NCI-H1417 (cell line): ENCODE measurements around the gene CDC20B.
A peak's percentile ranks its signal among the peaks of the same experiment; 100 is the strongest.
"Not testable (repeated sequence)": the region's sequence is repeated elsewhere in the genome, so short reads cannot be mapped to it uniquely, and the experiment has no call there.

Experiments
- DNase-seq, 3 experiments: peaks; one replicate each; lab custom pipeline; 2025; lab: John Stamatoyannopoulos, UW

CDC20B gene

GRCh38 chr5:55104036-55104772 lies 68.8 kb downstream of the CDC20B start:
- no peak for DNase-seq

GRCh38 chr5:55102348-55102747 lies 70.6 kb downstream of the CDC20B start, which contains the start of gene GZMA:
Gene GZMA (plus strand): TSS chr5:55102646. CDS start chr5:55102683, 37 bp downstream.
- no peak for DNase-seq

- DNase-seq, result no peak
Observed at GRCh38 chr5:55101556-55102276, 71.3 kb downstream of the CDC20B start.

- not testable (repeated sequence) for DNase-seq
Observed at GRCh38 chr5:55101148-55101547, 71.8 kb downstream of the CDC20B start.

- peak in 1 of 3 experiments; percentile 80 for DNase-seq
Observed at GRCh38 chr5:55096861-55097260, 76.1 kb downstream of the CDC20B start.

- no peak for DNase-seq
Observed at GRCh38 chr5:55096182-55096581, 76.8 kb downstream of the CDC20B start.

- DNase-seq, result not testable (repeated sequence)
Observed at GRCh38 chr5:55091011-55091410, 82.0 kb downstream of the CDC20B start.

GRCh38 chr5:55089301-55089700 lies 83.7 kb downstream of the CDC20B start:
- DNase-seq, result not testable (repeated sequence)

GRCh38 chr5:55081541-55081940 lies 91.4 kb downstream of the CDC20B start:
- DNase-seq, result no peak

GRCh38 chr5:55073211-55073610 lies 99.8 kb downstream of the CDC20B start:
- no peak for DNase-seq

GRCh38 chr5:55072666-55073065 lies 100.3 kb downstream of the CDC20B start:
- no peak for DNase-seq

- DNase-seq, result no peak
Observed at GRCh38 chr5:55071413-55071812, 101.6 kb downstream of the CDC20B start.

- DNase-seq, result no peak
Observed at GRCh38 chr5:55070968-55071367, 102.0 kb downstream of the CDC20B start.

- no peak for DNase-seq
Observed at GRCh38 chr5:55066277-55066676, 106.7 kb downstream of the CDC20B start.

- no peak for DNase-seq
Observed at GRCh38 chr5:55064523-55064922, 108.5 kb downstream of the CDC20B start.

- DNase-seq, result no peak
Observed at GRCh38 chr5:55063899-55064298, 109.1 kb downstream of the CDC20B start.

- peak in 1 of 3 experiments; percentile 3 for DNase-seq
Observed at GRCh38 chr5:55063220-55063863, 109.6 kb downstream of the CDC20B start.
